Heart left ventricle (tissue), 16 donors: ENCODE measurements around the gene GNG7. TPM values are rescaled to one million over a fixed set of nuclear protein-coding genes. Genes with fewer than 3 reads are reported as not detected.
"Not testable (repeated sequence)": the region's sequence is repeated elsewhere in the genome, so short reads cannot be mapped to it uniquely, and the experiment has no call there.

Experiments used
- ATAC-seq, 4 donors: fragments of 200-7000 bp; cut with Tn5 transposase; one replicate each; pipeline ENCODE4 v1.9.1; 2020 to 2022; ENCODE audit warnings: moderate library complexity in 4 of 4, mild to moderate bottlenecking in 3 of 4, moderate number of reproducible peaks in 1 of 4
- DNase-seq, 5 donors: peaks; one replicate each; pipeline ENCODE4 v3.0.0-alpha.2; 2020
- H3K27ac ChIP-seq, 12 donors: fragments of 200-600 bp; sonication (generic) in 4 of 12; one replicate each; pipeline versions ENCODE4 v1.5.0 to v1.8.0; 2016 to 2022; ENCODE audit warnings: mild to moderate bottlenecking in 2 of 12
- H3K27me3 ChIP-seq, 9 donors: fragments of 200-600 bp; sonication (generic) in 2 of 9; one replicate each; pipeline versions ENCODE4 v1.5.1 to v1.8.0; 2016 to 2022; ENCODE audit warnings: mild to moderate bottlenecking in 3 of 9
- H3K36me3 ChIP-seq, 9 donors: fragments of 200-600 bp; sonication (generic) in 2 of 9; one replicate each; pipeline versions ENCODE4 v1.5.0 to v1.8.0; 2018 to 2022; ENCODE audit warnings: mild to moderate bottlenecking in 2 of 9
- H3K4me1 ChIP-seq, 12 donors: fragments of 200-600 bp; sonication (generic) in 4 of 12; one replicate each; pipeline versions ENCODE4 v1.5.0 to v1.8.0; 2016 to 2022; ENCODE audit warnings: mild to moderate bottlenecking in 3 of 12
- H3K4me3 ChIP-seq, 12 donors: fragments of 200-600 bp; sonication (generic) in 4 of 12; one replicate each; pipeline versions ENCODE4 v1.5.0 to v1.8.0; 2017 to 2022; ENCODE audit warnings: mild to moderate bottlenecking in 9 of 12, moderate library complexity in 4 of 12
- H3K9me3 ChIP-seq, 12 donors: fragments of 200-600 bp; sonication (generic) in 4 of 12; one replicate each; pipeline versions ENCODE4 v1.5.0 to v1.8.0; 2016 to 2022; ENCODE audit warnings: mild to moderate bottlenecking in 1 of 12
- CTCF ChIP-seq, 12 donors: fragments of 200-600 bp; sonication (generic) in 4 of 12; IDR thresholded peaks; one replicate each; pipeline versions ENCODE4 v1.5.0 to v1.8.0; 2018 to 2022; ENCODE audit warnings: antibody characterized with exemption in 12 of 12, mild to moderate bottlenecking in 5 of 12
- POLR2A ChIP-seq, 2 donors: fragments of 450-650 bp; IDR thresholded peaks; one replicate each; pipeline ENCODE4 v1.6.1; 2017; ENCODE audit warnings: antibody characterized with exemption in 2 of 2, mild to moderate bottlenecking in 2 of 2, moderate library complexity in 2 of 2
- WGBS, 4 donors: extraction: QIAGEN DNeasy Blood & Tissue Kit in 2 of 4; methylation state at CpG; one replicate each; pipeline versions ENCODE4 v1.1.5 to v1.1.7; 2013 to 2018; 5-methylcytosine and 5-hydroxymethylcytosine counted together
- intact Hi-C, 10 donors: fragments of 100-400 bp; cut with DNase I; formaldehyde crosslinking; loops; one replicate each; pipeline versions ENCODE4 v1.11.1 to v1.14.2; 2022
- polyA plus RNA-seq, 2 donors: library from polyadenylated mRNA; stranded (reverse); fragments of 200-250 nt; gene quantifications; one replicate each; pipeline ENCODE4 v1.2.3, GENCODE V29; 2013
- total RNA-seq, 9 donors: library from RNA; depleted of rRNA in 2 of 9; stranded (reverse); fragments of >200 nt in 2 of 9; fragmentation: NEBNext Ultra II Directional in 3 of 9; extraction: Animal tissue kit (Norgen Biotek cat#: 25700) in 3 of 9; gene quantifications; one replicate each; pipeline versions ENCODE4 v1.1.0 to v1.2.4, GENCODE V29; 2016 to 2023
- donor health status: ischemic (EF 13 %, LVEDD 7.1; RV severe dilation, severe dysfunction).
- donor health status: healthy with polysubstance abuse.
- donor health status: DM: no; HTN: yes; CAD: no.
- donor health status: DM: no; HTN: no; CAD: no.
- donor health status: ischemic (EF 25% LVEDD 6.9; RV normal size, moderate dysfunction).
- donor health status: ischemic (EF 25% LVEDD 5.7; RV mildly dilated, moderate dysfunction).
- donor health status: healthy.
- donor health status: DM: yes; HTN: yes; CAD: no.
- donor health status: ischemic (EF 35%, LVEDD 5.7; RV mildly dilated, moderate dysfunction).
- donor health status: nonischemic (EF 11% LVEDD 7.7; RV severe dilation, severe dysfunction).
- donor health status: DM: yes; HTN: yes; CAD: no.
- donor health status: PGD.
- donor health status: ischemic (EF 29% LVEDD 5.4; RV normal size, mild dysfunction).
- donor health status: nonischemic (EF 23%, LVEDD 6.1; RV moderate dilation, normal function).

GNG7 gene
- total and polyA plus RNA-seq, 11 donors, result 11.7 to 46.4 (median 24.0) TPM

DNA sequence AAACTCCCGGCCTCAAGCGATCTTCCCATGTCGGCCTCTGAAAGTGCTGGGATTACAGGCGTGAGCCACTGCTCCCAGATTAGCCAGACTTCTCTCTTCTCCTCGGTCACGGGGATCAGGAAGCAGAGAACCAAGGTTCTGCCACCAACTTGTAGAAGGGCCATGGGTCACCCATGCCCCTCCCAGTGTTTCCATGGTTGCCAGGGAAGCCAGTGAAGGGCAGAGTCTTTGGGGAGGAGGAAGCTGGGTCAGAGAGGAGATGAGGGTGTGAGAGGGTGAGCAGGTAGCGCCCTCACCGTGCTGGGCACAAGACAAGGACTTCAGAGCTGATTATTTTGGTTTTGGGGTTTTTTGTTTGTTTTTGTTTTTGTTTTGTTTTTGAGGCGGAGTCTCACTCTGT lies 77.1 kb downstream of the GNG7 start:
- TF ChIP-seq CTCF (IDR thresholded peaks at IDR 0.05) (no peak), POLR2A (IDR thresholded peaks at IDR 0.05) (no peak)
- intact Hi-C loops, result no loop called here
- 78 to 84% (median 79%) methylated on average over 8 to 9 of the region's 9 CpGs for WGBS, 4 donors
- Histone ChIP-seq H3K27ac (peak overlapping the region in 7 of 12 donors; percentile 62 to 88 (median 80)), H3K9me3 (peaks cover 0 to 8% (median 2%) of the 10 kb centered on the region in 12 donors), H3K27me3 (no peaks in the 10 kb centered on the region), H3K36me3 (no peaks in the 10 kb centered on the region), H3K4me1 (peaks cover 3 to 71% (median 22%) of the 10 kb centered on the region in 12 donors), H3K4me3 (no peak overlapping the region)
- peak in 3 of 5 donors; percentile 40 to 66 (median 53) for DNase-seq
- ATAC-seq, result peak in 1 of 4 donors; percentile 25

- peak; percentile 57 to 82 (median 70) for ATAC-seq
- Histone ChIP-seq H3K27ac (peak overlapping the region; percentile 40 to 88 (median 80)), H3K4me3 (no peak overlapping the region), H3K27me3 (no peaks in the 10 kb centered on the region), H3K9me3 (peaks cover 0 to 3% (median 0%) of the 10 kb centered on the region in 12 donors), H3K36me3 (no peaks in the 10 kb centered on the region), H3K4me1 (peaks cover 3 to 66% (median 24%) of the 10 kb centered on the region in 12 donors)
- TF ChIP-seq POLR2A (IDR thresholded peaks at IDR 0.05) (no peak), CTCF (IDR thresholded peaks at IDR 0.05) (peak in 2 of 12 donors; percentile 29 to 35)
- DNase-seq, result peak in 4 of 5 donors; percentile 68 to 90 (median 78)
- intact Hi-C loops, result no loop called here
- 15 to 30% (median 25%) methylated on average over 5 to 11 of the region's 11 CpGs for WGBS, 4 donors
Observed at GRCh38 chr19:2624537-2625091, 77.9 kb downstream of the GNG7 start.

- Histone ChIP-seq H3K36me3 (no peaks in the 10 kb centered on the region), H3K27ac (peak overlapping the region in 10 of 12 donors; percentile 62 to 88 (median 80)), H3K4me3 (no peak overlapping the region), H3K4me1 (peaks cover 3 to 66% (median 24%) of the 10 kb centered on the region in 12 donors), H3K9me3 (peaks cover 0 to 3% (median 0%) of the 10 kb centered on the region in 12 donors), H3K27me3 (no peaks in the 10 kb centered on the region)
- DNase-seq (no peak), ATAC-seq (no peak)
- TF ChIP-seq CTCF (IDR thresholded peaks at IDR 0.05) (no peak), POLR2A (IDR thresholded peaks at IDR 0.05) (no peak)
- WGBS, 4 donors, result 88 to 94% (median 91%) methylated on average over 12 of the region's 12 CpGs
- intact Hi-C loops, result no loop called here
Observed at GRCh38 chr19:2623798-2624197, 78.7 kb downstream of the GNG7 start.

GRCh38 chr19:2622371-2622961 lies 80.0 kb downstream of the GNG7 start:
- H3K27me3 ChIP-seq, H3K9me3 ChIP-seq, H3K36me3 ChIP-seq, intact Hi-C loops, ATAC-seq: not testable (repeated sequence)
- DNase-seq, result peak in 1 of 5 donors; percentile 53
- peaks cover 3 to 67% (median 22%) of the 10 kb centered on the region in 12 donors for H3K4me1 ChIP-seq
- WGBS, 4 donors, result 78 to 89% (median 84%) methylated on average over 40 of the region's 40 CpGs
- peak overlapping the region in 2 of 12 donors; percentile 80 to 94 for H3K27ac ChIP-seq
- peak overlapping the region in 2 of 12 donors; percentile 28 to 30 for H3K4me3 ChIP-seq
